GM12878 (cell line): ENCODE measurements around the gene RTN4RL1.

Experiments used
- CTCF ChIP-seq, 3 experiments: IDR thresholded peaks in 2 of 3; conservative IDR thresholded peaks in 1 of 3; 2 replicates each; pipeline ENCODE4 v1.5.1; 2011; ENCODE audit warnings: low read depth in 3 of 3, low read length in 3 of 3, mild to moderate bottlenecking in 3 of 3, control low read depth in 2 of 3, moderate library complexity in 2 of 3, inconsistent platforms in 1 of 3, mixed read lengths in 1 of 3; ENCODE audit not compliant: control insufficient read depth in 2 of 3, insufficient read depth in 1 of 3; ENCODE audit errors: extremely low read depth in 1 of 3
- E2F4 ChIP-seq: IDR thresholded peaks from 2 replicates; pipeline ENCODE4 v1.6.1; 2012; ENCODE audit warnings: low read depth, low read length, improper control_type of control experiment
- EP300 ChIP-seq, 2 experiments: fragments of 150-350 bp in 1 of 2; IDR thresholded peaks; 2 replicates each; pipeline ENCODE4 v1.6.1; 2011 to 2012; ENCODE audit warnings: low read depth in 2 of 2, low read length in 2 of 2, borderline replicate concordance in 1 of 2, improper control_type of control experiment in 1 of 2, inconsistent platforms in 1 of 2; ENCODE audit not compliant: control insufficient read depth in 1 of 2
- GABPA ChIP-seq: IDR thresholded peaks from 2 replicates; pipeline ENCODE4 v1.6.1; 2014; ENCODE audit warnings: antibody characterized with exemption, low read depth, mild to moderate bottlenecking, inconsistent platforms
- HDAC6 ChIP-seq: fragments of 200-600 bp; sonication (generic); IDR thresholded peaks from one replicate; pipeline ENCODE4 v1.8.0; 2017; ENCODE audit warnings: antibody characterized with exemption; ENCODE audit not compliant: unreplicated experiment
- HDGF ChIP-seq: fragments of 450-650 bp; IDR thresholded peaks from 2 replicates; pipeline ENCODE4 v1.6.1; 2016; ENCODE audit warnings: antibody characterized with exemption
- POLR2AphosphoS5 ChIP-seq: IDR thresholded peaks from 2 replicates; pipeline ENCODE4 v1.6.1; 2011; ENCODE audit warnings: mild to moderate bottlenecking, low read length, inconsistent platforms
- POU2F2 ChIP-seq: IDR thresholded peaks from 3 replicates; pipeline ENCODE4 v1.6.1; 2011; ENCODE audit warnings: low read depth, mild to moderate bottlenecking, low read length, borderline replicate concordance
- RAD21 ChIP-seq: IDR thresholded peaks from 2 replicates; pipeline ENCODE4 v1.6.1; 2011; ENCODE audit warnings: mild to moderate bottlenecking, low read depth, low read length, moderate library complexity; ENCODE audit not compliant: insufficient read depth
- RFX5 ChIP-seq: IDR thresholded peaks from 2 replicates; pipeline ENCODE4 v1.6.1; 2011; ENCODE audit warnings: low read depth, low read length, improper control_type of control experiment
- TBL1XR1 ChIP-seq: IDR thresholded peaks from 2 replicates; pipeline ENCODE4 v1.6.1; 2012; ENCODE audit warnings: low read depth, low read length, improper control_type of control experiment
- TF ChIP-seq, protein P1 (sequence below): fragments of 450-650 bp; formaldehyde crosslinking; IDR thresholded peaks from 2 replicates; pipeline ENCODE4 v1.5.0; 2022; ENCODE audit warnings: mild to moderate bottlenecking, missing genetic modification characterization
- TF ChIP-seq, protein P2 (sequence below): fragments of 450-650 bp; IDR thresholded peaks from 2 replicates; pipeline ENCODE4 v1.6.1; 2017; ENCODE audit warnings: mild to moderate bottlenecking, moderate library complexity

DNA sequence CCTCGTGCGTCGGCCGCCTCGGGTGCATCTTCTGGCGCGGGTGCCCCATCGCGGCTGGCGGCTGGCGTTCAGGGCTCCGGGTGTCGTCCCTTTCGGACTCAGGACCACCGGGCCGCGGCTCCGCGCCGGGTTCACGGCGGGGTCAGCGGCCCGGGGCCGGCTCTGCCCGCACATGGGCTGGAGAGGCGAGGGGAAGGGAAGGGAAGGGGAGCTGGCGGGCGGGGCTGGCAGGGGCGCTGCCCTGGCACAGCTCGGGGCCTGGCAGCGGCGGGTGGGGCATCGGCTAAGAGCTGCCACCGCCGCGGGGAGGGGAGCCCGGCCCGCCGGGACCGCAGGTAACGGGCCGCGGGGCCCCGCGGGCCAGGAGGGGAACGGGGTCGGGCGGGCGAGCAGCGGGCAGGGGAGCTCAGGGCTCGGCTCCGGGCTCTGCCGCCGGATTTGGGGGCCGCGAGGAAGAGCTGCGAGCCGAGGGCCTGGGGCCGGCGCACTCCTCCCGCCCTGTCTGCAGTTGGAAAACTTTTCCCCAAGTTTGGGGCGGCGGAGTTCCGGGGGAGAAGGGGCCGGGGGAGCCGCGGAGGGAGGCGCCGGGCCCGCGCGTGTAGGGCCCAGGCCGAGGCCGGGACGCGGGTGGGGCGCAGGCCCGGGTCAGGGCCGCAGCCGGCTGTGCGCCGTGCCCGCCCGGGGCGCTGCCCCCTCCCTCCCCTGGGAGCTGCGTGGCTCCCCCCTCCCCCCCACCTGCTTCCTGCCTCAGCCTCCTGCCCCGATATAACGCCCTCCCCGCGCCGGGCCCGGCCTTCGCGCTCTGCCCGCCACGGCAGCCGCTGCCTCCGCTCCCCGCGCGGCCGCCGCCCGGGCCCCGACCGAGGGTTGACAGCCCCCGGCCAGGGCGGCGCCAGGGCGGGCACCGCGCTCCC is 30.4 kb upstream of the RTN4RL1 start:
- TF ChIP-seq E2F4 (no peak), HDGF (no peak), POLR2AphosphoS5 (peak; percentile 26; the same call in 1 of the 2 replicates), TBL1XR1 (no peak), HDAC6 (no peak), GABPA (no peak), POU2F2 (0 out of 3 replicates have a peak, but pooled peaks have one; percentile 10), EP300 (IDR thresholded peaks at IDR 0.05; ENCODE audit: borderline replicate concordance in 1 of 2, control insufficient read depth in 1 of 2, low read depth in 2 of 2, low read length in 2 of 2) (no peak), RFX5 (no peak), CTCF (IDR thresholded peaks at IDR 0.05 in 2 of 3, conservative IDR thresholded peaks at IDR 0.05 in 1 of 3; ENCODE audit: control insufficient read depth in 2 of 3, extremely low read depth in 1 of 3, insufficient read depth in 1 of 3, low read depth in 3 of 3, low read length in 3 of 3) (no peak), RAD21 (no peak)
- TF ChIP-seq, protein P1, sequence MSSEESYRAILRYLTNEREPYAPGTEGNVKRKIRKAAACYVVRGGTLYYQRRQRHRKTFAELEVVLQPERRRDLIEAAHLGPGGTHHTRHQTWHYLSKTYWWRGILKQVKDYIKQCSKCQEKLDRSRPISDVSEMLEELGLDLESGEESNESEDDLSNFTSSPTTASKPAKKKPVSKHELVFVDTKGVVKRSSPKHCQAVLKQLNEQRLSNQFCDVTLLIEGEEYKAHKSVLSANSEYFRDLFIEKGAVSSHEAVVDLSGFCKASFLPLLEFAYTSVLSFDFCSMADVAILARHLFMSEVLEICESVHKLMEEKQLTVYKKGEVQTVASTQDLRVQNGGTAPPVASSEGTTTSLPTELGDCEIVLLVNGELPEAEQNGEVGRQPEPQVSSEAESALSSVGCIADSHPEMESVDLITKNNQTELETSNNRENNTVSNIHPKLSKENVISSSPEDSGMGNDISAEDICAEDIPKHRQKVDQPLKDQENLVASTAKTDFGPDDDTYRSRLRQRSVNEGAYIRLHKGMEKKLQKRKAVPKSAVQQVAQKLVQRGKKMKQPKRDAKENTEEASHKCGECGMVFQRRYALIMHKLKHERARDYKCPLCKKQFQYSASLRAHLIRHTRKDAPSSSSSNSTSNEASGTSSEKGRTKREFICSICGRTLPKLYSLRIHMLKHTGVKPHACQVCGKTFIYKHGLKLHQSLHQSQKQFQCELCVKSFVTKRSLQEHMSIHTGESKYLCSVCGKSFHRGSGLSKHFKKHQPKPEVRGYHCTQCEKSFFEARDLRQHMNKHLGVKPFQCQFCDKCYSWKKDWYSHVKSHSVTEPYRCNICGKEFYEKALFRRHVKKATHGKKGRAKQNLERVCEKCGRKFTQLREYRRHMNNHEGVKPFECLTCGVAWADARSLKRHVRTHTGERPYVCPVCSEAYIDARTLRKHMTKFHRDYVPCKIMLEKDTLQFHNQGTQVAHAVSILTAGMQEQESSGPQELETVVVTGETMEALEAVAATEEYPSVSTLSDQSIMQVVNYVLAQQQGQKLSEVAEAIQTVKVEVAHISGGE: no peak
- TF ChIP-seq, protein P2, sequence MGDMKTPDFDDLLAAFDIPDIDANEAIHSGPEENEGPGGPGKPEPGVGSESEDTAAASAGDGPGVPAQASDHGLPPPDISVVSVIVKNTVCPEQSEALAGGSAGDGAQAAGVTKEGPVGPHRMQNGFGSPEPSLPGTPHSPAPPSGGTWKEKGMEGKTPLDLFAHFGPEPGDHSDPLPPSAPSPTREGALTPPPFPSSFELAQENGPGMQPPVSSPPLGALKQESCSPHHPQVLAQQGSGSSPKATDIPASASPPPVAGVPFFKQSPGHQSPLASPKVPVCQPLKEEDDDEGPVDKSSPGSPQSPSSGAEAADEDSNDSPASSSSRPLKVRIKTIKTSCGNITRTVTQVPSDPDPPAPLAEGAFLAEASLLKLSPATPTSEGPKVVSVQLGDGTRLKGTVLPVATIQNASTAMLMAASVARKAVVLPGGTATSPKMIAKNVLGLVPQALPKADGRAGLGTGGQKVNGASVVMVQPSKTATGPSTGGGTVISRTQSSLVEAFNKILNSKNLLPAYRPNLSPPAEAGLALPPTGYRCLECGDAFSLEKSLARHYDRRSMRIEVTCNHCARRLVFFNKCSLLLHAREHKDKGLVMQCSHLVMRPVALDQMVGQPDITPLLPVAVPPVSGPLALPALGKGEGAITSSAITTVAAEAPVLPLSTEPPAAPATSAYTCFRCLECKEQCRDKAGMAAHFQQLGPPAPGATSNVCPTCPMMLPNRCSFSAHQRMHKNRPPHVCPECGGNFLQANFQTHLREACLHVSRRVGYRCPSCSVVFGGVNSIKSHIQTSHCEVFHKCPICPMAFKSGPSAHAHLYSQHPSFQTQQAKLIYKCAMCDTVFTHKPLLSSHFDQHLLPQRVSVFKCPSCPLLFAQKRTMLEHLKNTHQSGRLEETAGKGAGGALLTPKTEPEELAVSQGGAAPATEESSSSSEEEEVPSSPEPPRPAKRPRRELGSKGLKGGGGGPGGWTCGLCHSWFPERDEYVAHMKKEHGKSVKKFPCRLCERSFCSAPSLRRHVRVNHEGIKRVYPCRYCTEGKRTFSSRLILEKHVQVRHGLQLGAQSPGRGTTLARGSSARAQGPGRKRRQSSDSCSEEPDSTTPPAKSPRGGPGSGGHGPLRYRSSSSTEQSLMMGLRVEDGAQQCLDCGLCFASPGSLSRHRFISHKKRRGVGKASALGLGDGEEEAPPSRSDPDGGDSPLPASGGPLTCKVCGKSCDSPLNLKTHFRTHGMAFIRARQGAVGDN: no peak
